Fibroblast of the aortic adventitia (primary cell): ENCODE data around the gene SLC13A5. TPM values are rescaled to one million over a fixed set of nuclear protein-coding genes. Genes with fewer than 3 reads are reported as not detected.

Source experiments
- DNase-seq: peaks from one replicate; pipeline ENCODE4 v3.0.0-alpha.2; 2010; ENCODE audit warnings: low read depth
- H3K4me3 ChIP-seq: 2 replicates; pipeline ENCODE4 v1.5.1; 2011; ENCODE audit warnings: low read depth, mild to moderate bottlenecking, control low read depth, low read length, moderate library complexity
- total RNA-seq: library from RNA; depleted of rRNA; stranded (reverse); fragments of >200 nt; gene quantifications from 2 replicates; pipeline ENCODE4 v1.2.3, GENCODE V29; 2012; ENCODE audit warnings: low replicate concordance
- TF ChIP-seq, protein P1 (sequence below): IDR thresholded peaks from 2 replicates; pipeline ENCODE4 v1.5.1; 2011; ENCODE audit warnings: mild to moderate bottlenecking, low read length, control low read depth, inconsistent platforms; ENCODE audit not compliant: insufficient read depth

SLC13A5 gene
- total RNA-seq, 1 donor: not detected

DNA sequence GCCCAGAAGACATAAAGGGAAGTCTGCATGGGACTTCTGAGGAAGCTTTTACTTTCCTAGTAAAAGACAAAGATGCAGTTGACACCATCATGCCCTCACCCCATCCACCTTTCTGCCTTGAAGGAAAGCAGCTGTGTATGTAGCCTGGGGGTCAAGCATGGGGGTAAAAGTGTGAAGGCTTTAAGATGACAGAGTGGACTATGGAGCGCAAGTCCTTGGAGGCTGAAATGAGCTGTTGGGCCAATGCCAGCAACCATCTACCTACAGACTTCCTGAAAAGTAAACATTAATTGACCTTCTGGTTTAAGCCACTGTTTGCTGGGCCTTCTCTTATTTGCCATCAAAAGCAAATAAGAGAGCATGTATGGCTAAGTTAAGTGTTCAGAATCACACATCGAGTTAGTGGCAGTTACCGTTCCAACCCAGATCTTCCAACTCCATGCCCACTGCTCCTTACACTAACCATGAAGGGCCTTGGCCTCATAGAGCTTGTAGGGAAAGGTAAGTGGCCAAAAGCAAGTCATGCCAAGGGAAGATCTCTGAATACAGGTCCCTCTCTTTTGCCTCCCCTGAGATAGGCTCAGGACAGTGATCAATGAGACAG, 30.0 kb downstream of the SLC13A5 start:
- TF ChIP-seq, protein P1, sequence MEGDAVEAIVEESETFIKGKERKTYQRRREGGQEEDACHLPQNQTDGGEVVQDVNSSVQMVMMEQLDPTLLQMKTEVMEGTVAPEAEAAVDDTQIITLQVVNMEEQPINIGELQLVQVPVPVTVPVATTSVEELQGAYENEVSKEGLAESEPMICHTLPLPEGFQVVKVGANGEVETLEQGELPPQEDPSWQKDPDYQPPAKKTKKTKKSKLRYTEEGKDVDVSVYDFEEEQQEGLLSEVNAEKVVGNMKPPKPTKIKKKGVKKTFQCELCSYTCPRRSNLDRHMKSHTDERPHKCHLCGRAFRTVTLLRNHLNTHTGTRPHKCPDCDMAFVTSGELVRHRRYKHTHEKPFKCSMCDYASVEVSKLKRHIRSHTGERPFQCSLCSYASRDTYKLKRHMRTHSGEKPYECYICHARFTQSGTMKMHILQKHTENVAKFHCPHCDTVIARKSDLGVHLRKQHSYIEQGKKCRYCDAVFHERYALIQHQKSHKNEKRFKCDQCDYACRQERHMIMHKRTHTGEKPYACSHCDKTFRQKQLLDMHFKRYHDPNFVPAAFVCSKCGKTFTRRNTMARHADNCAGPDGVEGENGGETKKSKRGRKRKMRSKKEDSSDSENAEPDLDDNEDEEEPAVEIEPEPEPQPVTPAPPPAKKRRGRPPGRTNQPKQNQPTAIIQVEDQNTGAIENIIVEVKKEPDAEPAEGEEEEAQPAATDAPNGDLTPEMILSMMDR: no peak

DNA sequence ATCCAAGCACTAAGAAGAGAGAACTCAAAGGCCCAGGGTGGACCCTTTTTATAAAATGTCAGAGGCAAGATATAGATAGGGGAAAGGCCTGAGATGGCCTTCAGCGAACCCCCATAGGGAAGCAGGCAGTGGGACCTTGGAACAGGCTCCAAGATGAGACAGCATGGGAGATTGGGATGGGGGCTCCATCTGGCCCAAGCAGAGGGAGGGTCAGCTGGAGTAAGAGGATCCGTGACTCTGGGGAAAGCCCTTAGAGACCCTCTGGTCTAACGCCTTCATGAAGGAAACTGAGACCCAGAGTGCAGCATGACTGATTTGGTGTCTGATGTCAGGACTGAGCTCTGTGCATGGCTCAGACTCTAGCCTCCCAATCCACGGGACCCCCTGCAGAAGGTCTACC, 30.8 kb downstream of the SLC13A5 start:
- DNase-seq: no peak
- TF ChIP-seq, protein P1: no peak
- no peak overlapping the region for H3K4me3 ChIP-seq

More for the DNA sequence above, 30.0 kb downstream of the SLC13A5 start:
- no peak for DNase-seq
- H3K4me3 ChIP-seq: no peak overlapping the region

DNA sequence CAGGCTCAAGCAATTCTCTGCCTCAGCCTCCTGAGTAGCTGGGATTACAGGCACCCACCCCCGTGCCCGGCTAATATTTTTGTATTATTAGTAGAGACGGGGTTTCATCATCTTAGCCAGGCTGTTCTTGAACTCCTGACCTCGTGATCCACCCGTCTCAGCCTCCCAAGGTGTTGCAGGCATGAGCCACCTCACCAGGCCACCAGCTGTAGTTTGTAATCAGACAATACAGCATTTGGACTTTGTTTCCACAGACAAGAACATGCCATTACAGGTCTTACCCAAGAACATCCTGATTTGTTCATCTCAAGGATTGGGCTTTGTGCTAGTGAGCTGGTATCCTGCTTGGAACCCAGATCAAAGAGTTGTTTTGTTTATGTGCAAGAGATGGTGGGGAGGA, 31.5 kb downstream of the SLC13A5 start:
- TF ChIP-seq, protein P1: no peak
- no peak for DNase-seq
- H3K4me3 ChIP-seq: no peak overlapping the region

DNA sequence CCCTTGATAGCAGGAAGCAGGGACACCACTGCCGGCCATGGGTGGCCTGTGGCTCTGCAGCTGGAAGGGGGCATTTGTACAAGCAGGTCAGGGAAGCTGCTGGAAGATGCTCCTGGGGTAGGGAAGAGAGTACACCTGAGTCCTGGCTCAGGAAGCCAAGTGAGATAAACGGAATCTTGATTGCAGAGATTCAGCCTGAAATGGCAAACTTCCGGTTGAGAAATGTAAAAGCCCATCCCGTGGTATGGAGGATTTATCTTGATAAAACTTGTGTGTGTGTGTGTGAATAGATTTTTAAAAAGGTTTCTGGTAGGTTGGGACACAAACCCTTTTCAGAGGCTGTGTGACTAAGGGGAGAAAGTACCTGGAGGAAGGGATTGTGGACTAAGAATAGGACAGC, 32.0 kb downstream of the SLC13A5 start:
- H3K4me3 ChIP-seq: no peak overlapping the region
- TF ChIP-seq, protein P1: no peak
- no peak for DNase-seq

DNA sequence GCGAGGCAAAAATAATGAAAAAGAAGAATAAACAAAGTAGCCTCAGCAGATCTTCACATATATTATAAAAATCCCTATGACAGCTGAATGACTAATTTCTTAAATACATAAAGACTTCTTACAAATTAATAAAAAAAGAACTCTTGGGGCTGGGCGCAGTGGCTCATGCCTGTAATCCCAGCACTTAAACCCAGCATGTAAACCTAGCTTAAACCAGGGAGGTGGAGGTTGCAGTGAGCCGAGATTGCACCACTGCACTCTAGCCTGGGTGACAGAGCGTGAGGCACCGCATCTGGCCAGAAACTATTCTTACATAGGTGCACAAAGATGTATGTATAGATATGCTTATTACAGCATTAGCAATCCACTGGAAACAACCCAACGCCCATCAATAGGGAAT, 33.9 kb downstream of the SLC13A5 start:
- TF ChIP-seq, protein P1: no peak
- no peak overlapping the region for H3K4me3 ChIP-seq
- DNase-seq: no peak

DNA sequence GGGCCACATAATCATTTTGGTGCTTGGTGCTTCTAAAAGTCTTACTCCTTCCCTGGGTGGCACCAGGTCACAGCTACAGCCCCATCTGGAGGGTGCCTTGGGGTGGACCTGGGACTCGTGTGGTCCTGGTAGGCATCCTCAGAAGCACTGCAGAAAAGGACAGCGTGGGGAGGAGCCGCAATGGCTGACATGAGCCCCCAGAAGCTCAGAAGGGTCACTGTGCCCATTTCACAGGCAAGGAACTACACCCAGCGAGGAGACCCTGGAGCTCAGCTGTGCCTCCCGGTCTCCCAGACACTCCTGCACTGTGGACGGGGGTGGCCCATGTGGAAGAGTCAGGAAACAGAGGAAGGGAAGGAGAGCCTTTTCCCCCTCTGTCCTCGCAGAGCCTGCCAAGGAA, 35.2 kb downstream of the SLC13A5 start:
- no peak for DNase-seq
- TF ChIP-seq, protein P1: no peak
- no peak overlapping the region for H3K4me3 ChIP-seq

DNA sequence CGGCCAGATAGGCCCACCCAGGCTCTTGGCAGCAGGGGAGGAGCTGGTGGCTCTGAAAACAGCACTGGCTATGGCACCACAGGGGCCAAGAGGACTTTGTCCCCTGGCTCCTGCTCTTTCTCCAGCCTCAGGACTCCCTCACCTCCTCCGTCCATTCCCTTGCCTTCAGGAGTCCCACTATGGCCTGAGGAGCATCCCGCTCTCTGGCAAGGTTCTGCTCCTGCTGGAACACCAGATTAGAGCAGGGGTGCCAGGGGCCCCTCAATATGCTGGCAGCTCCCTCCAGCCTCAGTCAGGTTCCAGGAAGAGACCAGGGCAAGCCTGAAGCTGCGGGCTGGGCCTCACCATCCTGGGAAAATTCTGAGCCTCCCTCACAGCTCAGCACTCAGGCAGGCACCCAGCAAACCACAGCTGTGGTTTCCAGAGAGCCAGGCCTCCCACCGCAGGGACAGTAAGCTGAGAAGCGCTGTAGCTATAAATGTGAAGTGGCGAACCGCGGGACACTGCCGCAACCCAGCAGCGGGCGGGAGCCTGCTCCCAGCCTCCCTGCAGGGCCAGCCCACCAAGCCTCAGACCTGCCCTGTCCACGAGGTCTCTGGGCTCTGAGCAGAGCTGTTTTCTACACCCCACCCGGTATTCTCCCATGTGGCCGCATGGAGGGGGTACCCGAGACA, 35.9 kb downstream of the SLC13A5 start:
- TF ChIP-seq, protein P1: no peak
- no peak for DNase-seq
- H3K4me3 ChIP-seq: no peak overlapping the region
